Measurements from ENCODE around the gene KCNMA1. TPM values are rescaled to one million over a fixed set of nuclear protein-coding genes. Genes with fewer than 3 reads are reported as not detected.

Gene KCNMA1
- total RNA-seq, 2 donors from 2014 or later = 0.48 to 0.56 TPM

DNA sequence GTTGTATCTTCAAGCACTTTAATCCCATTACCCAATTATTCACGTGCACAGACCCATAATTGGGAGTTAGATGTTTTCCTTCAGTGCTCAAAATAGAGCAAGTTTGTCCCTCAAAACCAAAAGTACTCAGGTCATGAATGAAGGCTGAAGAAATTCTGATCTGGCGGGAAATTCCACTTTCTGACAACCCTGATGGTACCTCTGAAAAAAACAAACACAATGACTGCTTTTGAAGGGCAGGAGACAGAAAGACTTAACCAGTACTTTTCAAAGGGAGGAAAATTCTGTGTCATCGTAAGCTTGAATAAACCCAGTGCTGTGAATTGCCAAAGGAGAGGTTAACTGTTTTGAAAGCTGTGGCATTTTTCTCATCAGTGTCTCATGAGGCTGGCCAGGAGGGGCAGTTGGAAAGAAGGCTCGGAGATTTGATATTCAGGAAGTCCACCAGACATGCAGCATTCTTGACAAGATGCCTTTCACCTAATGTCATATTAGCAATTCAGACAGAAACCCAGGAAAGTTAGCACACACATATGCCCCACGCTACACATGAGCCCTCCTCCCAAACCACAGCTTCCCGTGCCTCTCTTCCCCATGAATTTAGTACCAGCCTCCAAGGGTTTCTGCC, 347.0 kb downstream of the KCNMA1 start:
- Mint-ChIP-seq H3K27me3 (peaks cover 8% of the 10 kb centered on the region), H3K36me3 (ENCODE audit: low read depth) (no peaks in the 10 kb centered on the region), H3K9me3 (no peaks in the 10 kb centered on the region), H3K4me1 (no peaks in the 10 kb centered on the region), H3K27ac (no peak overlapping the region), H3K4me3 (no peak overlapping the region)
- ATAC-seq (replicated peaks) = no peak

DNA sequence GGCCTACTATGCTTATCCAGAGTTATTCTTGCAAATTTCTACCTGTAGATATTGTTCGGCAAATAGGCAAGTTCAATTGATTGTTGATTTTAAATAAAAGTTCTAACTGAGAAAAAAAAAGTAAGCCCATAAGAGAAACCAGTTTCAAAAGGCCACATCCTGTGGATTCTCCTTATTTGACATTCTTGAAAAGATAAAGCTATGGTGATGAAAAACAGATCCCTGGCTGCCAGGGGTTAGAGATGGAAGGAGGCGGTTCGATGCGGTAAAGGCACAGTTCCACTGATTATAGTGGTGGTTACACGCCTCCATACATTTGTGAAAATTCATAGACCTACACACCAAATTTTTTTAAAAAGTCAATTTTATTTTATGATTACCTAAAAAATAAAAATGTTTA, 347.8 kb downstream of the KCNMA1 start:
- H3K4me3 Mint-ChIP-seq = no peak overlapping the region
- no peak for ATAC-seq (replicated peaks)

DNA sequence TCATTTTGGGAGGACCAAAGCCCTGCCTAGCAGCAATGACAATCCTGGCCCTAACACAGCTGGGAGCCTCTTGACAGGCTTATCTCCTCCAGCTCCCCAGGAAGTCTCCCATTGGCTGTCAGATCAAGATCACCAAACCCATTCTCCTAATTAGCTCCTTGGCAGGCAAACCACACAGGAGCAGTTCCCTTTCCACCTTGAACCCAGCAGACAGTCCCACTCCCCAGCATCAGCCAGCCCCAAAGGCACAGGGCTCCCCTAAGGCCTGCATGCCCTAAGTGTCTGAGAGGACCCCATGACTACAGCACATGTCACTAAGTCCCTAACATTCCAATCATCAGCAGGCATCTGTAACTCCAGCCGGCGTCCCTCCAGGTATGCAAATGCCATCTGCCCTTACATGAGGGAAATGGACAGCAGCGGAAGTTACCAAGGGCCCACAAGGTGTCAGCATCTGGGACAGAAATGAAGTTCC, 348.5 kb downstream of the KCNMA1 start:
- H3K27me3 Mint-ChIP-seq = peaks cover 8% of the 10 kb centered on the region
- ATAC-seq (replicated peaks) = no peak
- no peaks in the 10 kb centered on the region for H3K9me3 Mint-ChIP-seq
- H3K4me1 Mint-ChIP-seq = no peaks in the 10 kb centered on the region
- H3K36me3 Mint-ChIP-seq (ENCODE audit: low read depth) = no peaks in the 10 kb centered on the region
- no peak overlapping the region for H3K27ac Mint-ChIP-seq
- H3K4me3 Mint-ChIP-seq = no peak overlapping the region

More for the DNA sequence above, 347.8 kb downstream of the KCNMA1 start:
- Mint-ChIP-seq H3K27me3 (peaks cover 8% of the 10 kb centered on the region), H3K9me3 (no peaks in the 10 kb centered on the region), H3K4me1 (no peaks in the 10 kb centered on the region), H3K27ac (no peak overlapping the region), H3K36me3 (ENCODE audit: low read depth) (no peaks in the 10 kb centered on the region)

DNA sequence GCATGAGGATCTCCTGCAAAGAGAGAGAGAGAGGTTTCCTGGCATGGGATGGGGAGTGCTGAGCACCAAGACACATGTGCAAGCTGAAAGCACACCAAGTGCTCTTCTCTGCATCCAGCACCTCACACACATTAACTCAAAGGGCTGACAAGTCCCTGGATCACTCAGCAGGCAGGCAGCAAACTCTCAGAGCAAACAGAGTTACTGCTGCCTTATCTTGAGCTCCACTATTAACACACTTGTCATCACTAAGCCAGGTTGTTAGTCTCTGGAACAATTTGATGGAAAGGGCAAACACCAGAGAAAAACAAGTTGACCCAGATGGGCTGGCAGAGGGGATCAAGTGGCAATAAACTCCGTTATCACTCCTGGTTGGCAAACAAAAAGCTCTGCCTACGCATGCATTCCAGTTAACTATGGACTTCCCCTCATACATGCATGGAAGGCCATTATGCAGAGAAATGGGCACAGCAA, 349.9 kb downstream of the KCNMA1 start:
- ATAC-seq (replicated peaks) = no peak
- Mint-ChIP-seq H3K36me3 (ENCODE audit: low read depth) (no peaks in the 10 kb centered on the region), H3K9me3 (no peaks in the 10 kb centered on the region), H3K27ac (no peak overlapping the region), H3K4me1 (no peaks in the 10 kb centered on the region), H3K27me3 (peaks cover 6% of the 10 kb centered on the region), H3K4me3 (no peak overlapping the region)

DNA sequence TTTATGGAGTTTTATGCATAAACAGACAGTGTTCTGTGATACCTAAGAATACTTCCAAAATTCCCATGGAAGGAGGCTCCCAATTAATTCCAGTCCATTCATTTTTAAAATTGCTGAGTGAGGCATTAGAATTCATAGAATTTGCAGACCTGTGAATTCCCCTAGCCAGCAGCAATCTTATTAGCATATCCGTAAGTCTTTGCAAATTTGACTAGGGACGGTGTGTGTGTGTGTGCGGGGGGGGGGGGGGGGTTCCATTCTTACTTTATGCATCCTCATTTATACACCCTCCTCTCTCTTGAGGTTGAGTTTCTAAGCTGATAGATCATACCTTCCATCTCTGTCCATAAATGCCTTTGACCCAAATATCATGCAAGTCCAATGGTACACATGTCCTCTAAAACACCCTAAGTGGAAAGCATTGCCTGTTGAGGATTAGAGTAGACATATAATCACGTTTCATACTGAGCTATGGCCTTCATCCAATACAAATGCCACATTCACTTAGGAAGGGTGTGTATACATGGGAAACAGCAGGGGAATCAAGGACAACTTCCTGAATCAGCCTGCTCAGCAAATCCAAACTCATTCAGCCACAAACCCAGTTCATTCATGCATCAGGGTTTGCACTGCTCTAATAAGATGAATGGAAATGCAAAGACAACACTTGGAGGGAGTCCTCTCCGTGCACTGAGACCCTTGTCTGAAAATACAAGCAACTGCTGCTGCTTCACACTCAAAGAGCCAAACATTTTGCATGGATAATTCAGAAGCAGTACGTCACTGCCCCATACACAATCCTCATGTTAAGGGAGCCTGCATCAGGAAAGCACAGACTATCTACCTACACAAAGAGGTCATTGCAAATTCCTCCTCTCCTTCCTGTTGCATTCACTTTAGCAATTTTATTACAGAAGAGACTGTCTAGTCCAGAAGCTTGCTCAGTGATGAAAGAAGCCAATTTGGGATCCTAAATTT, 350.8 kb downstream of the KCNMA1 start:
- Mint-ChIP-seq H3K4me1 (peaks cover 3% of the 10 kb centered on the region), H3K9me3 (no peaks in the 10 kb centered on the region), H3K27me3 (peaks cover 10% of the 10 kb centered on the region), H3K36me3 (ENCODE audit: low read depth) (no peaks in the 10 kb centered on the region), H3K27ac (no peak overlapping the region), H3K4me3 (no peak overlapping the region)
- ATAC-seq (replicated peaks) = no peak

DNA sequence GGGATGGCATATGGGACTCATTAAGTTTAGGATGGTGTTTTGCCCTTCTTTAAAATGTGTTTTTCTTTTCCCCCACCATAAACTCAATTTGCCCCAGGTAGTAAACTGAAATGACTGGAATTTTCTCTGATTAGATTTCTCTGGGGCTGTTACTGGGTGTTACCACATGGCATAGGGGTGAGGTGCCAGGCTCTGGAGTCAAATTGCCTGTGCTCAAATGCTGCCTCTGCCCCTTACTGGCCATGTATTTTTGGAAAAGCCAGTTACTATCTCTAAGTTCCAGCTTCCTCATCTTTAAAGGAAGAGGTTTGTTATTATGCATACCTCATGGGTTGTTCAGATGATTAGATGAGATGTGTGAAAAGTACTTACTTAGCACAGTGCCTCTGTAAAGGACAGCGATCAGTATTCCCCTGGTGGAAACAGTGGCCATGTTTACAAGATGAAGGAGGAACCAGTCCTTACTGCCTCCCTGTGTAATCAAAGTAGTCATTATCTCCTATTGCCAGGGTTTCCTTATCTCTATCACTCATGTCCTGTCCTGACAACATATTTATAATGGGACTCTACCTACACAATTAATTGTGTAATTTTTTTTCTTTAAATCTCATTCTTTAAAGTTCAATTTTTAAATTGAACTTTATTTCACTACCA, 352.0 kb downstream of the KCNMA1 start:
- no peak overlapping the region for H3K4me3 Mint-ChIP-seq
- H3K27ac Mint-ChIP-seq = no peak overlapping the region
- H3K4me1 Mint-ChIP-seq = peaks cover 3% of the 10 kb centered on the region
- H3K27me3 Mint-ChIP-seq = peaks cover 11% of the 10 kb centered on the region
- no peaks in the 10 kb centered on the region for H3K9me3 Mint-ChIP-seq
- H3K36me3 Mint-ChIP-seq (ENCODE audit: low read depth) = no peaks in the 10 kb centered on the region
- no peak for ATAC-seq (replicated peaks)

DNA sequence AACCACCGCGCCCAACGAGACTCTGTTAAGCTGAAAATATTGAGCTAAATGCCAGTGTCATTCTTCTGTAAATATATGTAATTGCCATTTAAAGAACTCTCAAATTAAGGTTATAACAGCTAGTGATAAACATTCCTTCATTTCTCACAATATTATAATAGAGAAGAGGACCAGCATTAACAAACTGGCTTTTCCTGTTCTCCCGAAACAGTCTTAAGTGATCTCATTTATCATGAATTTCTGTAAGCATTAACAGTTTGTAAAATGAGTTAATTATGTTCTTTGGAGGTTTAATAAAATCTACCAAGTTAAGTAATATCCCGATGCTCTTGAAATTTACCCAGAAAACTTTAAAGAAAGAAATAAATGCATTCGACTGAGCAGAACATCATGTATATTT, 352.8 kb downstream of the KCNMA1 start:
- Mint-ChIP-seq H3K36me3 (ENCODE audit: low read depth) (no peaks in the 10 kb centered on the region), H3K4me1 (peaks cover 3% of the 10 kb centered on the region), H3K27me3 (peaks cover 11% of the 10 kb centered on the region), H3K4me3 (no peak overlapping the region), H3K9me3 (no peaks in the 10 kb centered on the region), H3K27ac (no peak overlapping the region)
- no peak for ATAC-seq (replicated peaks)

DNA sequence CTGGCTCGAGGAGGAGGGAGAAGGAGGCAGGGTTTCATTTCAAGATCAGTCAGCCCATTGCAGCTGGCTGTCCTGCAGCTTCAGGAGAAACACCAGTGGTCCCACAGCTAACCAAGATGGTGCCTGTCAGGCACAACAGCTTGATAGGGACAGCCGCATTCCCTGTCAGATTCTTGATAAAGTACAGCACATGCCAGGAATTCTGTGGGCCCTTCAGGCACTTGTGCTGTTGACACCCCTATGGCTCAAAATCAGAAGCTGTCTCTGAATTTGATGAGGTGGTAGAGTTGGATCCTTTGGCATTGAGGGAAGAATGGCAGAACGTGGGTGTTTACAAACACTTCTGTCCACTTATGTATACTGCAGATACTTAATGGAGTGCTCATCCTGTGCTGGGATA, 354.3 kb downstream of the KCNMA1 start:
- H3K27me3 Mint-ChIP-seq = peaks cover 11% of the 10 kb centered on the region
- peaks cover 3% of the 10 kb centered on the region for H3K4me1 Mint-ChIP-seq
- ATAC-seq (replicated peaks) = no peak
- H3K36me3 Mint-ChIP-seq (ENCODE audit: low read depth) = no peaks in the 10 kb centered on the region
- H3K9me3 Mint-ChIP-seq = no peaks in the 10 kb centered on the region
- no peak overlapping the region for H3K27ac Mint-ChIP-seq
- no peak overlapping the region for H3K4me3 Mint-ChIP-seq

DNA sequence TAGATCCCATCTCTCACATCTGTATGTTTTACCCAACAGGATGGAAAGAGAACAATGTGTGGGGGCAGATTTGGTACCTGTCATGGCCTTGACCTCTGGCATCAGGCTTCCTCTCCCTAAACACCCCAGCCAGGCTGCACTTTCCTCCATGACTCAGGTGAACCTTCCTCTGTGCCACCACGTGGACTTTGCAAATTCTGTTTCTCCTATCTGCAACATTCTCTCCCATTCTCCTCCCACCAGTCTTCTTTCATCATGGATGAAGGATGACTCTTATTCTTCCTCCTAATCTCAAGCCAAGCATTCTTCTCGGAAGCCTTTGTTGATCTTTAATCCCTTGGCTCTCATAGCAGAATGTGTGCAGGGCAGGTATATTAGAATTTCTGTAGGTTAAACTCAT, 355.4 kb downstream of the KCNMA1 start:
- no peak overlapping the region for H3K27ac Mint-ChIP-seq
- H3K27me3 Mint-ChIP-seq = peaks cover 11% of the 10 kb centered on the region
- H3K36me3 Mint-ChIP-seq (ENCODE audit: low read depth) = no peaks in the 10 kb centered on the region
- no peak for ATAC-seq (replicated peaks)
- no peaks in the 10 kb centered on the region for H3K9me3 Mint-ChIP-seq
- H3K4me3 Mint-ChIP-seq = no peak overlapping the region
- H3K4me1 Mint-ChIP-seq = peaks cover 3% of the 10 kb centered on the region

DNA sequence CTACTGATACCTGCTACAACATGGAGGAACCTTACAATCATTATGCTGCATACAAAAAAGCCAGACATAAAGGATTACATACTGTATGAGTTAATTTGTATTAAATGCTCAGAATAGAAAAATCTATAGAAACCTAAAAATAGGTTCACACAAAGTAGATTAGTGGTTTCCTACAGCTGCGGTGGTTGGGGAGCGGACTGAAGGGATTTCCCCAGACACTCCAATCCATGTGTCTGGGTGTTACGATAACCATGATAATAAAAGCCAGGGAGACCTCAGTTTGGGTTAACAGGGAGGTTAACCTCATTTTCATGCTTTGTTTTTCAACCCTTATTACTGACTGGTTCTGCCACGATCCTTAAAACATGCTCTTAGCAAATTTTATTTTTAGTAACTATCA, 355.9 kb downstream of the KCNMA1 start:
- Mint-ChIP-seq H3K9me3 (no peaks in the 10 kb centered on the region), H3K4me3 (no peak overlapping the region), H3K4me1 (peaks cover 3% of the 10 kb centered on the region), H3K36me3 (ENCODE audit: low read depth) (no peaks in the 10 kb centered on the region), H3K27ac (no peak overlapping the region), H3K27me3 (peaks cover 11% of the 10 kb centered on the region)
- no peak for ATAC-seq (replicated peaks)

DNA sequence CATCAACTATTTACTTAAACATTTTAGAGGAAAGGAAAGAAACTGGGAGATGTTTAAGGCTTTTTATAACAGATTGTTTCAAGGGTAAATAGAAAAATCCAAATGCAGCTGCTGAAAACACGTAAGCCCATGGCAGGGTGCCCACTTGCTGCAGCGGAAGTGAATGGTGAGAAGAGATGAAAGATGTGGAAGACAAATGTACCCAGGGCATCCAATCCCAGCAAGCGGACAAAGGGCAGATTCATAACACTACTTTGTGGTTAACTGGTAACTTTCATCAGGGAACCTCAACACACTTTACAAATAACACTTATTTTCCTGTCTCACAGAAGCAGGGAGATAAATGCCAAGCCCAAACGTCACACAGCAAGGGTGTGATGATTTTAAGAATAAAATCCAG, 358.4 kb downstream of the KCNMA1 start:
- Mint-ChIP-seq H3K4me3 (no peak overlapping the region), H3K4me1 (peaks cover 3% of the 10 kb centered on the region), H3K27me3 (peaks cover 14% of the 10 kb centered on the region), H3K27ac (no peak overlapping the region), H3K36me3 (ENCODE audit: low read depth) (no peaks in the 10 kb centered on the region), H3K9me3 (no peaks in the 10 kb centered on the region)
- no peak for ATAC-seq (replicated peaks)

DNA sequence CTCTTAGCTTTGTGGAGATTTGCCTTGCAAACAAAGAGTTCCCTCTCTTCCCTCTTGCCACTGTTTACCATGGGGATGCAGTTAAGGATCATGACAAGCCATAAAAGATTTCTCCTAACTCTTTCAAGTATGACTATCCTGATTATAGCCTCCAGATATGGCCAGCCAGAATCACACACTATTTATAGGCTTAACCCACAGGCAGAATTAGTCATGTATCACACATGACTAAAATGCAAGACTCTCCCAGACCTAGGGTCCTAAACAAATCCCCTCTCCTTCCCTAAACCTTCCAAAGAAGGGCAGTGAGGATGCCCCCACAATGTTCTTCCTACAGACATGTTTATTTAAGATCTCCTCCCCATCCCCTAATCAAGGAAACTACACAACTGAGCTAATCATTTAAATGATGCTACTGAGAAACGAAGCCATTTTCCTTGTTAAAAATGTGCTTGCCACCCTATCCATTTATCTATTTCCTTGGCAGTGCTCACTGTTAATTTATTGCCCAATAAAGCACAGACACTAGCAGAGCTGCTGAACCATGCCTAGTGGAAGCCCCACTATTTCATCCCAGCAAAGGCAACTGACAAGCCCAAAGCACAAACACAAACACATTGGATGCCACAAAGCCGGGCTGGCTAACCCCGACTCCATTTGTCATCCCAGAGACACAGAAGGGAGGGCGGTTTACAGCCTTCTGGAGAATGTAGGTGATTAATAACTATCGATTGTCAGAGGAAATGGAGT, 363.4 kb downstream of the KCNMA1 start:
- H3K27me3 Mint-ChIP-seq = peaks cover 12% of the 10 kb centered on the region
- ATAC-seq (replicated peaks) = no peak
- no peak overlapping the region for H3K4me3 Mint-ChIP-seq

DNA sequence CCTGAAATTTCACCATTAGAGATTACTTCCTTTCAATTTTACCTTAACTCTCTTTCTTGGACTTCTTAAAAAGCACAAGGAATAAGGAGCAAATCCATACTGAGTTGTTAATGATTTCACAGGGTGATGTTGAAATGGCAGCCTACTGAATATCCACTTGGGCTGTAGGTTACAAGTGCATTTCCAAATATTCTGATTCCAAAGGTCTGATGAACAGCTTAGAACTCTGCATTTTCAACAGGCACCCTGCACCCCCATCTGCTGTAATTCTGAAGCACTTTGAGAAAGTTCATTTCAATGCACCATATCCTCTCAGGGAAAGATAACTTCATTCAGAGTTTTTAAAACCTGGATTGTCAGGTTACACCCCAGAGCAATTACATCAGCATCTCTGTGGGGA, 368.4 kb downstream of the KCNMA1 start:
- H3K9me3 Mint-ChIP-seq = no peaks in the 10 kb centered on the region
- no peaks in the 10 kb centered on the region for H3K4me1 Mint-ChIP-seq
- no peak overlapping the region for H3K4me3 Mint-ChIP-seq
- peaks cover 13% of the 10 kb centered on the region for H3K27me3 Mint-ChIP-seq
- no peaks in the 10 kb centered on the region for H3K36me3 Mint-ChIP-seq (ENCODE audit: low read depth)
- no peak overlapping the region for H3K27ac Mint-ChIP-seq
- ATAC-seq (replicated peaks) = no peak

More for the DNA sequence above, 363.4 kb downstream of the KCNMA1 start:
- no peak overlapping the region for H3K27ac Mint-ChIP-seq
- no peaks in the 10 kb centered on the region for H3K9me3 Mint-ChIP-seq
- no peaks in the 10 kb centered on the region for H3K36me3 Mint-ChIP-seq (ENCODE audit: low read depth)
- H3K4me1 Mint-ChIP-seq = no peaks in the 10 kb centered on the region

DNA sequence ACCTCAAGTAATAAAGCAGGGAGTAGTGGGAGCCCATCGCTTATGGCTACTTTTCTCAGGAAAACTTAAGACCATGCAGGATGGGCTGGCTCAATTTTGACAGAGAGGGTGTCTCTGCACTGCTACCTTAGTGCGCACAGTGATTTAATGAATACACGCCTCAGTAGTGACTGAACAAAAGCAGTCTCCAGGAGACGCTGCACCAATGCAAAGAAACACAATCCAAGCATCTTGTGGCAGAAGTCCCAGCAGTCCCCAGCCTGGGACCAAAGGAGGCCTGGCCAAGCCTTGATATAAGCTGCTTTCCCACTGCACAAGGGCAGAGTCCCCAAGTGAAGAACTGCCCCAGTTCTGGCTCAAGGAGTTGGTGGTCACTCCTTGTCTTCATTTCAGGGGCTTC, 368.9 kb downstream of the KCNMA1 start:
- Mint-ChIP-seq H3K27ac (no peak overlapping the region), H3K36me3 (ENCODE audit: low read depth) (no peaks in the 10 kb centered on the region), H3K4me3 (no peak overlapping the region), H3K4me1 (no peaks in the 10 kb centered on the region), H3K27me3 (peaks cover 9% of the 10 kb centered on the region), H3K9me3 (no peaks in the 10 kb centered on the region)
- no peak for ATAC-seq (replicated peaks)

Measured in activated T-helper 17 cell treated with anti-CD3 and anti-CD28 coated beads, Interleukin-2, amount 50 U/mL, for 72 hours (primary cell).